GM19025 (cell line): ENCODE data around the gene GALNTL6.

Source experiments
- ATAC-seq: cut with Tn5 transposase; IDR thresholded peaks from one replicate; pipeline ENCODE4 v1.9.1; 2021; ENCODE audit warnings: mild to moderate bottlenecking, low read depth, moderate library complexity; ENCODE audit not compliant: unreplicated experiment

GALNTL6 gene

DNA sequence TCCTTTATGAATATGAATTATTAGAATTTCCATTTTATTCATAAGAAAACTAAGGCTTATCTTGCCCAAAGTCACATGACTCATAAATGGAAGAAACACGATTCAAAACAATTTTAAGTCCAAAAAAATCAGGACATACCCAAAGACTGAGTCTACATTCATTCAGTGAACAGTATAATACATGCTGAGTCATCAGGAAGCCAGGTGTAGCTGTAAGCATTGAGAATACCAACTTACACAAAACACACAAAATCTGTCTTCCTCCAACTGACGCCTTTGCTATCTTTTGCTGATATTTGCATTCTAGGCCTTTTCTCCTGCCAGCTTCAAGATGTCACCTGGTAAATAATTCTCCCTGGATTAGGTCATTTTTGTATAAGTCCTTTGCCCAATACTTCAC lies 835.3 kb downstream of the GALNTL6 start:
- no peak for ATAC-seq

DNA sequence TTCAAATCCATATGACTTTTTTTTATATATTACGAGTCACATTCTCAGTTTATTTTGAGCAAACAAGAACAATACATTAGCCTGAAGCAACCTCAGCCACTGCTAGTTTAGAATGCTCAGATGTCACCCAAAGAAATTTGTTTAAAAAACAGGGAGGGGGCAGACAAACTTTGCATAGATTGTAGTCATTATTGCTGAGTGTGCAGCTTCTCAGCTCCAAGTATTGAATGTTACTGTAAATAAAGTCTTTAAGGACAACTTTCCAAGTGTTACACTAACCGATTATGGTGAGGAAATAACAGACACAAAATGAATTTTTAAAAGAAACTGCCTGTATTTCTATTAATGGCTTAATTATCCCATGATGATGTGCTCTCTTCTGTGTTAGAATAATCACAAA lies 835.9 kb downstream of the GALNTL6 start:
- ATAC-seq: no peak

DNA sequence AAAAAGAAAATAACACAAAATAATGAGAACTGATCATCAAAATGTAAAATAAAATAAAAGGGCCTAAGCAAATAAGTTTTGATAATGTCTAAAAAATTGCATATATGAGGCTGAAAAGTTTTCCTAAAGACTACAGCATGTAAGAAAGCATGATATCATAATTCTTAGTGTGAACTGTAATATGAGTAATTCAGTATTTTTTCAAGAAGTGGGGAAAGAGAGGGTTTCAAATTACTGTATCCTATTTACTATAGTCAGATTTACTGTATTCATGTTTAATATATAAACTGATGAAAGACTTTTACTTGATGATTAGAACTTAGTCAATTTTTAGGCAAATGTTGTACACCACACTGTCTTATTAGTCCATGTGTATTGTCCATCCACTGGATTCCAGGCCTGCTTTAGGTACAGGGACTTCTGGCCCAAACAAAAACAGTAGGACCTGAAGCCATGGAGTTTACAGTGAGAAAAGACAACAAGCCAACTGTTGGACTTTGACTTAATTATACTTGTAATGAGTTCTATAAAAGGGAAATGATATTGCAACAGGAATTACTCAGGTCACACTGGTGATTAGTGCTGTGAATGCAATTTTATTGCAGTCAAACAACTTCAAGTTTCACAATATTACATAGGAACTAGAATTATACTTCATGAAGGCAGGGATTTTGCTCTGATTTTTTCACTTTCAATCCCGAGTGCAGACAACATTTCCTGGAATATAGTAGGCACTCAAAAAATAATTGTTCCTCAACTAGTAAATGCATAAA lies 837.7 kb downstream of the GALNTL6 start:
- no peak for ATAC-seq

DNA sequence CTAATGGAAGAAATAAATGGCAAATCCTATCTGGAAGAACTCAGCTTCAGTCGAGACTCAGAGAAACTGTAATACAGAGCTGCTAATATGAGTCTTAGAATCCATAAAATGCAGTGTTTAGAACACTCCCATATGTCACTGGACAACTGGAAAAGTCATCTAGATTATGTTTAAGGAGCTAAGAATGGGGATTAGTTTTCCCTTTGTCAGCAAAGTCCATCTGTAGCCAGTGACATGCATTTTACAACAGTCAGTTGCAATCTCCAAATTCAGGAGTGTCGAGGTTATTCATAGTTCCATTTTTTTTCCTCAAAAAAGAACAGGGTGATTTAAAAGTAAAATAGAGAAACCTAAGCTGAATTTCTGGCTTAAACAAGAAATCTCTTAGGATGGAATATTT lies 838.8 kb downstream of the GALNTL6 start:
- ATAC-seq: no peak

DNA sequence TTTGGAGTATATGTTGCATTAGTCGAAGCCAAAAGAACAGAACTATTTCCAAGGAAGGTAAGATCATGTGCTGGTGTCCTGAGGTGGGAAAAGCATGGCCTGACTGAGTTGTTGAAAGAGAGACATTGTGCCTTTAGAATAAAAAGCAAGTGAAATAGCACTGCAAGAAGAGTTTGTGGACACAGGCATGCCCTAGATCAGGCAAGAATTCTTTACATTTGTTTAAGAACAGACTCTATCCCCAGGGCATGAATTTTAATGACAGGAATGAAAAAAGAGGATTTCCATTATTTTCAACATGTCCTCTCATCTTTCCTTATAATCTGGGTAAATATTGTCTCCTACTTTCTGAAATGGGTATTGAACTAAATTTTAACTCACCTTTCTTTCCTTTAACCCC lies 839.2 kb downstream of the GALNTL6 start:
- ATAC-seq: no peak

DNA sequence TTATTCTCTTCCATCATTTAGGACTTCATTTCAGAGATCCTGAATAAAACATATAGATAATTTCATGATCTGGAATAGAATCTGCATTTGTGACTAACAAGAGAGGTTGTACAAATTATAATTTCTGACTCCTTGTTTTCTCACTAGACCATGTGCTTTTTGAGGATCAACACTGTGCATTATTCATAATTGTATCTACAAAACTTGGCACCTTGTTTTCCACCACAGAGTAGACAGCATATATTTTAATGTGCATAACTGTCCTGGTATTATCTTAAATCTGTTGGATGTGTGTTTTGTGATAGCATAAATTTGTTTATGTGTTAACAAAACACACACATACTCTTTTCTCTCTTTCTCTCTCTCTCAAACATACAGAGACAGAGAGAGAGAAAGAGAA lies 840.5 kb downstream of the GALNTL6 start:
- ATAC-seq: no peak

DNA sequence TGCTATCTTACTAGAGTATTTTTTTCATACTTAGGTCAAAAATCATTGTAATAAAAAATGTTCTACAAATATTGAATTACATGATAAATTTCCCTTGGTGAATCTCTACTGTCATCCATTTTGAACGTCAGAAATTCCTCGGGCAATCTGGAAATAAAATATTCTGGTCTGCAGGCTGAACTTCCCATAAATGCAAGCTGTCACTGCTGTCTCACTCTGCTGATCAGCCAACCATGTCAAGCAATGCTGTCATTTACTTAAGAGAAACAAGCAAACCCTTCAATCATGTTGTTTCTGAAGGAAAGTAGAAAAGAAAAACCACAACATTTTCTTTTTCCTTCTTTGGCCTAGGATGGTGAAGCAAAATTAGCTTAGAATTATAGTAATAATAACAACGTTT lies 841.3 kb downstream of the GALNTL6 start:
- ATAC-seq: no peak

DNA sequence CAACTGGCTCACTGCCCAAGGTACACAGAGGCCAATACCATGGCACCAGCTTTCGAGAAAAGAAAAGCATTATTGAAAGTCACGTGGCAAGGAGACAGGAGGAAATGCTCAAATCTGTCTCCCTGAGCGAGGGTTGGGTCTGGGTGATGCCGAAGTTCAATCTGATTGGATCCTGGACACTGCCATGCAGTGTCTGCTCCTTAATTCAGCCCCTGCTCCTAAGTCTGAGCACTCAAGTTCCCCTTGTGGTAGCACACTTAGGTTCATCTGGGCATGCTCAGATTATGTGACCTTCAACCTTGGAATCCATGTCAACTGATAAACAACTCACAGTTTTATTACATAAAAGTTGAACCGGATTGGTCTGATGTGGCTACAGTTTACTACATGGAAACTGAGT lies 842.9 kb downstream of the GALNTL6 start:
- no peak for ATAC-seq

DNA sequence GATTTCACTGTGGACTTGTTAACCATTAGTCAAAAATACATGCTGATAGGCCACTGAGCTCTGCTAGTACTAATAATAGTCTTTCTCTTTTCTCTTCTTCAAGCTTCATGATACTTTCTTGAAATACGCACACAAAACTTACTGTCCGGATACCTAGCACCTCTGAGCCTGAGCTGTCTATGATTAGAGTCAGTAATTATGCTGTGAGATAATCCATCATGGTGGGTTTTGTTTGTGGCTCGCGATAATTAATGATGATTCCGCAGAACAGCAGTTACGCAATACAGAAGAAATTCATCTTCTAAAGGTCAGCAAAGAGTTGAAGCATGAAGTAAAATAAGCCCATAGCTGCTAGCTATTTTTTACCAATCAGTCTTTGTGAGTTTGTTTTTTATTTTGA lies 843.9 kb downstream of the GALNTL6 start:
- no peak for ATAC-seq

DNA sequence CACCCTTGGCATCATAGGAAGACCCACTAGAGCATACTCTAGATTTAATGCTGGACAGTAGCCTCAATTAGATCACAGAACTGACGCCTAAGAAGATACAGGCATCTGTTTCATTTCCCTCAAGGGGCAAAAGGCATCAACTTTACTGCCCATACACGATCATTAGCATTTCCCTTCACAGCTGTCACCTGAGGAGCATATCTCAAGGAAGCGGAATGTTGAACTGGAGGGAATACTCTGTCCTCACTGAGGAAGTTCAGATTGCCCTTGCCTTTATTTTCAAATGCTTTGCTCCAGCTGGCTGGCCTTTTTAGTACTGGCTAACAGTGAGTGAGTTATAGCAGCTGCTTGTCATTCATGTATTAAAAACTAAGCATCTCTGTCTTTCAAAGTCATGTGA lies 847.0 kb downstream of the GALNTL6 start:
- ATAC-seq: no peak

DNA sequence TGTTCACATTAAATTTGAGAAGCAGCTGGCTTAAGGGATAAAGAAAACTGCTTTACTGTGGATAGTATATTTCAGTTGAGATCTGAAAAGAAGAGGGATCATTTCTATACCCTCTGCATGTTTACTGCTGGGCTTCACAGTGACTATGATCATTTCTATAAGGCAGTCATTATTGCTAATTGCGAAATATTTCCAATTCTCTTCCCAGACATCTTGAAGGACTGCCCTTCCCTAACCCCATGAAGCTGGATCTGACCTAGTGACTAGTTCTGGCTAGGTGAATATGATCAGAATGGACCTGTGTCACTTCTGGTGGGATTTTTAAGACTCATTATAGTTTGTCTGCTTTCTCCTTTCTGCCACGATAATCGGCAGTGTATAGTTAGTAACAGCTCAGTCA lies 848.9 kb downstream of the GALNTL6 start:
- ATAC-seq: no peak

DNA sequence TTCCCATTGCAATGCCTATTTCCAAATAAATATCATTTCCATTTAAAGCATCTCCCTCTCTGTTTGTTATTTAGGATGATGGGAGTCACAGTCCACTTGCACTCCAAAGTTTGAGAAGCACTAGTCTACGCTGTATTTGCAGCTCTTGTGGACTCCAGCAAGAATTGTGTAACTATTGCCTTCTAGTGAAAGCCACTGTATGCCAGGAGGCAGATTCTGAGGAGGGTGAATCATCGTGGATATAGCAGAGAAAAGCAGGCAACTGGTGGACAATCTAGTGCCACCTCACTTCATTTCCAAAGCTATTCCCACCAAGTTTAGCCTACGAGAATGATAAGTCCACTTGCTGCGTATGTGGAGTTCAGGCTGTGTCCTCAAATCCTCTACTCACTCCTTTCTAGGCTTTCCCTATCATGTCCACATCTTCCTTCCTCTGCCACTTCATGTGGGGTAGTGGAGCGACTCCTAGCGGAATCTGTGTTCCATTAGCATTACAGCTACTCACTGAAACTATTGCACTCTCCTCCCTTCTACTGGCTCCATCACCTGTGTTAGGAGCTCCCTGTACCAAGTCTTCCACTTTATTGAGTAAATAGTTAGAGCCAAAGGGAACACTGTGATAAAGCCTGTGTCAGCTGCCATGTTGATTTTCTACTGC lies 853.6 kb downstream of the GALNTL6 start:
- ATAC-seq: no peak

DNA sequence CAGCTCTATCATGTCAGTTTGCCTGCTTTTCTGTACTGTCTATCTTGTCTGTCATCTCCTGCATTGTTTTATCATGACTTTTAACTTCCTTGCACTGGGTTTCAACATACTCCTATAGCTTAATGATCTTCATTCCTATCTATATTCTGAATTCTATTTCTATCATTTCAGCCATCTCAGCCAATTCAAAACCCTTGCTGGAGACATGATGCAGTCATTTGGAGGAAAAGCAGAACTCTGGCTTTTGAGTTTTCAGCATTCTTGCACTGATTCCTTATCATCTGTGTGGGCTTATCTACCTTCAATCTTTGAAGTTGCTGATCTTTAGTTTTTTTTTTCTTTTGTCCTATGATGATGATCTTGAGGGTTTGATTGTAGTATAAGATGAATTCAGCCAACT lies 861.6 kb downstream of the GALNTL6 start:
- ATAC-seq: no peak

DNA sequence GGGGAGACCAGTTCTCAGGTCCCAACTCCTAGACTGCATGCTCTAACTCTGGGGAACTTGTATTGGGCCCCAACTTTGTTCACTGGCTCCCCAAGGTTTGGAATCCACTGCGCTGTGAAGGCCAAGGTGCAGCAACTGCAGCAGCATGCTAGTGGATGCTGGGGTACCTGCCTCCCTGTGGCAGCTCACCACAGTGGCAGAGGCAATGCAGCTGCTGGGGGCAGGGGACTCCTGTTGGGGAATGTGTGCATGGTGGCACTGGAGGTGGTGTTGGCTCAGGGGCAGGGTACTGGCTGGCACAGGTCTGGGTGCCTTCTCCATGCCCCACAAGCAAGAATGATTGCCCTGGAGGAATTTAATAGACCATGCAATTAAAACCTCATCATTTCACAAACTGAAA lies 862.0 kb downstream of the GALNTL6 start:
- ATAC-seq: no peak

DNA sequence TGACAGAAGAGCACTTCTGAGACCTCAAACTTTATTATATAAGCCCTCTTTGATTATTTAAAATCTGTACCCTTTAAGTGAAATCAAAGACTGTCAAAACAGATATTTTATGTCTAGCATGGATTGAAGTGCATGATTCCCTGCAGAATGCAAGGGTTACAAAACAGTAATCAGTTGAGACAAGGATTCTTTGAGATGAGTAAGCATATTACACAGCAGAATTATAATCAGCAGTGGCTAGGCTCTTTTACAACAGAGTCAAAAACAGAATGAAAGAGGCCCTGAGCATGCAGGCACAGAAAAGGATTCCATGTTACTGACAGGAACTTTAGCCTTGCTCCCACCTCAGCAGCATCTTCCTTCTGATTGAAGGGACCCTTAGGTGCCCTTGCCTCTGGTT lies 867.5 kb downstream of the GALNTL6 start:
- ATAC-seq: no peak

DNA sequence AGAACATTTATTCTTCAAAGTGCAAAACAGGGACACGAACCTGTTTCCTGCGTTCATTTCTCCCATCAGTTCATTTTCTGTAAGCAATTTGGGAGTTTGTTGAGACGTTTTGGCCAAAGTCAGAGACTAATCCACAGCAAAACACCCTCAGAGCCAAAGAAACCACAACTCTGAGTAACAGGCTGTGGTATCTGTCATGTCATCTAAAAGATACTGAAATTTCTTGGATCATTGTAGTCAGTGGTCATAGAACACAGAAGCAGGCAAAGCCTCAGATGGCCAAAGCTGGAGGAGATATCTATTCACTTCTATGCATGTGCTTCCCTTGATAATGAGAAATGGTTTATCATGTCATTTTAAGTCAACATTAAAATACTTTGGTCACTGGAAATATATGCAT lies 869.8 kb downstream of the GALNTL6 start:
- no peak for ATAC-seq

DNA sequence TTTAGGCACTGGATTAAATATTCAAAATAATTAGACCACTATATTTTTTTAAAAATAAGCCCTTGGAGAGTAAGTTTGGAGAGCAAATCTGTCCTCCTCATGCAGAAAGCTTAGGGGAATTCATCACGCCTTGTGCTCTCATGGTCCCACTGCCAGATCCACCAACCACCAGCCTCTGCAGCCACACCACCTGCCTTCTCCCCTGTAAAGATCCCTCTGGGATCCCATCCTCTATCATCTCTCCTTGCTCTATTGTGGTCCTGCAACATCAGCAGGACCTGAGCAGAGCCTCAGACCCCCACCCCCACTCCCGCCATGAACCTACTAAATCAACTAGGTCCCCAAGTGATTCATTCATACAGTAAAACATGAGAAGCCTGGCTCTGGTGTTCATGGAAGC lies 872.8 kb downstream of the GALNTL6 start:
- ATAC-seq: no peak

DNA sequence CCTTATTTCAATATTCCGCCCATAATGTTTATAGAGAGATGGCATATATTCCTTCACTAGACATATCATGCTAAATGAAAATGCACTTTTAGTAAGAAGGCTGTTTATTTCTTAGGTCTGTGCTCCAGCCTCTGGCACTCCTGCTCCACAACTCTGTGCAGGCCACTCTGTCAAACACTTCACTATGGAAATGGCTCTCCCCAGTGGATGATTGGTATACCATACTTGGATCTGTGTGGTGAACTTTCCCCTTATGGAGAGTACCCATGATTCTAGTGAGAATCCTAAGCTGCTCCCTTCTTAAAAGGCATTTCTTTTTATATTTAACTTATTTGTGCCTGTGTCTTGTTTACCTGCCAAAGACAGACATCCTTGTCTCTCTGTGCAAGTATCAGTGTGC lies 875.3 kb downstream of the GALNTL6 start:
- ATAC-seq: no peak

DNA sequence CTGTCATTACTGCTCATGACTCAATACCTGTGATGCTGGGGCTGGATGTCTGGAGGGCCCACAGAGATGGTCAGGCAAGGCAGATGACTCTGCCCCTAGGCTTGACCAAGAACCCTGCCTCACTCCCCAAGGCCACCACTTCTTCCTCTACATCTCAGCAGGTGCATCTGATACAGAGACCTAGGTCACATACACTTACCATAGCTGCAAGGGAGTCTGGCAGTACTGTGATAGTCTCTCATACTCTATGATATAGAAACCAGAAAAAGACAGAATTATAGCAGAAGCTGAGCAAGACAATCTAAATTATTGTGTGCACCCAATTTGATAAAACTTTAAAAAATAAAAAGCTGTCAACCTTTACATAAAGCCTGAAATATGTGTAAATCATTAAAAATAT lies 878.3 kb downstream of the GALNTL6 start:
- no peak for ATAC-seq

DNA sequence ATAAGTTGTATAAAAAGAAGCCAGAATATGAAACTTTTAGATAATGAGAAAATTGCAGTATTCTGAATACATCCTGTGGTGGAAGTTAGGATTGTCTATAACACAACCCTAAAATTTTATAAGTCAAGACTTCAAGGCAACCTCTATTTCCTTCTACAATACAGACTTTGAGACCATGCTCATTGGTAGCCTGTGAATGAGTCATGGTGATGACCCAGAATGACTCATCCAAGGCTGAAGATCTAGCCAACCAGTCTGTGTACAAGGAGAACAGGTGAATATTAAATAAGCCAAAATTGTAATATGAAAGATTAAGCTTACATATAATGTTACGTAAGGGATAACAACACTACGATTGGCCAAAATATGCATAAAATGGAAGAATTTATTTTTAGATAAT lies 879.5 kb downstream of the GALNTL6 start:
- ATAC-seq: no peak

DNA sequence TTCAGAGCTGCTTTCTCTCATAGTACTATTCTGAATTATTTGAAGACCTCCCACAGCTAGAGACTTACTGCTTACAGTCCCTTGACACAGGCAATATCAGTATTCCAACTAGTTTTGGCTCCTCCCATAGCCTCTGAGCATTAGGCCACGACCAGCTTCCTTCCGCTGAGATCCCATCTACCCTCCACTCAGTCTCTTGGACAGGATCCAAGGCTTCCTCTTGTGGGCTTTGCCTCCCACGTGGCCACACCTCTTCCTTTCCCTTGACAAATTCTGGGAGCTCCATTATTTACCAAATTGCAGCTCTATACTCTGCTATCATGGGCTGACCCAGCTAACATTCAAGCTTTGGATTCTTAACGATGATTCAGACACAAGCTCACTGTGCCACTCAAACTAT lies 885.1 kb downstream of the GALNTL6 start:
- ATAC-seq: no peak

DNA sequence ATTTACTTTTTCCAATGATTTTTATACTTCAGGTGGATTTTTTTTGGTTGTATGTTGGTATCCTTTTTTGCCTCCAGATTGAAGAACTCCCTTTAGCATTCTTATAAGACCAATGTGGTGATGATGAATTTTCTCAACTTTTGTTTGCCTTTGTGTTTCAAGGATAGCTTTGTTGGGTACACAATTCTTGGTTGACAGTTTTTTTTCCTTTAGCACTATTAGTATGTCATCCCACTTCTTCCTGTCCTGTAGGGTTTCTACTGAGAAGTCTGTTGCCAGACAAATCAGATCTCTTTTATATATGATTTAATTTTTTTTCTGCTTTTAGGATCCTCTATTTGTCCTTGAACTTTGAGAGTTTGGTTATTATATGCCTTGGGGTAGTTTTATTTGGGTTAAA lies 892.4 kb downstream of the GALNTL6 start:
- no peak for ATAC-seq
